Karpas-422 (cell line): ENCODE measurements around the gene TMEM238. TPM values are rescaled to one million over a fixed set of nuclear protein-coding genes. Genes with fewer than 3 reads are reported as not detected.
A peak's percentile ranks its signal among the peaks of the same experiment; 100 is the strongest.

Experiments
- DNase-seq: peaks from one replicate; pipeline ENCODE4 v3.0.0-alpha.2; 2015
- H2AFZ ChIP-seq: fragments of 200-600 bp; sonication (generic); 2 replicates; pipeline ENCODE4 v1.6.1; 2014; ENCODE audit warnings: antibody characterized with exemption, low read length, mixed read lengths
- H3K27ac ChIP-seq: fragments of 200-600 bp; sonication (generic); 2 replicates; pipeline ENCODE4 v1.5.1; 2014; ENCODE audit warnings: mild to moderate bottlenecking, low read length, moderate library complexity
- H3K27me3 ChIP-seq: fragments of 200-600 bp; sonication (generic); 2 replicates; pipeline ENCODE4 v1.6.1; 2014; ENCODE audit warnings: low read length, mixed read lengths
- H3K36me3 ChIP-seq: fragments of 200-600 bp; sonication (generic); 2 replicates; pipeline ENCODE4 v1.6.1; 2014; ENCODE audit warnings: low read length, mixed read lengths; ENCODE audit not compliant: insufficient read depth
- H3K4me1 ChIP-seq: fragments of 200-600 bp; sonication (generic); 2 replicates; pipeline ENCODE4 v1.6.1; 2014; ENCODE audit warnings: mild to moderate bottlenecking, low read length, mixed read lengths
- H3K4me2 ChIP-seq: fragments of 200-600 bp; sonication (generic); 2 replicates; pipeline ENCODE4 v1.6.1; 2014; ENCODE audit warnings: low read length, low read depth, mild to moderate bottlenecking; ENCODE audit not compliant: poor library complexity, severe bottlenecking
- H3K4me3 ChIP-seq: fragments of 200-600 bp; sonication (generic); 2 replicates; pipeline ENCODE4 v1.5.1; 2014; ENCODE audit warnings: mild to moderate bottlenecking, antibody characterized with exemption, low read length, mixed read lengths
- H3K79me2 ChIP-seq: fragments of 200-600 bp; sonication (generic); 2 replicates; pipeline ENCODE4 v1.6.1; 2014; ENCODE audit warnings: mild to moderate bottlenecking, low read length, mixed read lengths
- H3K9ac ChIP-seq: fragments of 200-600 bp; sonication (generic); 2 replicates; pipeline ENCODE4 v1.6.0; 2014; ENCODE audit warnings: low read length
- H3K9me2 ChIP-seq: fragments of 200-600 bp; sonication (generic), shearing (Covaris generic); replicated peaks from 2 replicates; pipeline ENCODE4 v1.6.0; 2014; ENCODE audit warnings: mild to moderate bottlenecking, low read length, moderate library complexity; ENCODE audit not compliant: insufficient read depth
- H3K9me3 ChIP-seq: fragments of 300-700, 200-600 bp; sonication (generic); 2 replicates; pipeline ENCODE4 v1.6.1; 2014; ENCODE audit warnings: low read length, mixed read lengths
- H4K20me1 ChIP-seq: fragments of 200-600 bp; sonication (generic); 2 replicates; pipeline ENCODE4 v1.6.1; 2014; ENCODE audit warnings: mild to moderate bottlenecking, antibody characterized with exemption, low read length, low read depth; ENCODE audit not compliant: insufficient read depth
- total RNA-seq: library from RNA; depleted of rRNA; stranded (reverse); fragments of >200 nt; shearing (Covaris generic); gene quantifications from 2 replicates; pipeline ENCODE4 v1.2.3, GENCODE V29; 2014; ENCODE audit warnings: low replicate concordance; rRNA removed

The TMEM238 gene, protein sequence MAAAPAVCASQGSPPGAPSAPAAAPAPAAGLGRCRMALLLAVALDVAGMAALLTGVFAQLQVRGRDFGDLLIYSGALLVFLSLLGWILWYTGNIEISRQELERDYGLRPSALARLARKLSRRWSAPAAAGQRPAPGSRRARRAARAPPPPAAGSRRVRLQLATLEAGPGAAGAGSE
- total RNA-seq: 0.89 and 8.0 TPM in 2 replicates

DNA sequence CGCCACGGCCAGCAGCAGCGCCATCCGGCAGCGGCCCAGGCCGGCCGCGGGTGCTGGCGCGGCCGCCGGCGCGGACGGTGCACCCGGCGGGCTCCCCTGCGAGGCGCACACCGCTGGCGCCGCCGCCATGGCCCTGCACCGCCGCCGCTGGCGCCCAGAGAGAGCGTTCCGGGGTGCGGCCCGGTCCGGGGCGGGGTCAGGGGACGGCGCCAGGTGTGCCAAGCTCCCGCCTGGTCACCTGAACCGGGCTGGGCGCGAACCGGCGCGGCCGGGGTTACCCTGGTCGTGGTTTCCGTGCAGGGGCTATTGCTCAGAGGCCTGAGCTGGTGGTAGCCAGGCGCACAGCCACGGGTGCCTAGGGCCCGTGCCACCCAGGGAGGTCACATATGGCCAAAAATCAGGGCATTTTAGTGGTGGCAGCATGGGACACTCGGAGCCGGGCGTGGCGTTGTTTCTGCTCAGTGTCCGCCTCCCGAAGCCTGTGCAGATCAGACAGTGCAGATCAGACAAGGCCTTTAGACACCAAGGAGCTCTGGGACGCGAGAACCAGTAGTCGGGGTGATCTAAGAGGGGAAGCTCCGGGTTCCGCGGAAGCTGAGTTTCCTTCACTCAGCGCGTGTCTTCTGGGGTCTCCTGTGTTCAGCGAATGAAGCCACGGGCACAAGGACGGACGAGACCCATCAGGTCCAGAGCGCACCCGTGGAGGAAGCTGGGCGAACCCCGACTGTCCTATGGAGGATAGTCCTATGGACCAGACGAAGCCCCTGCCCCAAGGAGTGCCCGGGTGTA is at the start of gene TMEM238:
Gene TMEM238, minus strand, starts transcription at position 162 of the 789 bp plus-strand sequence. Its CDS starts 33 bp downstream, at position 129.
- Histone ChIP-seq H3K79me2 (peaks cover 17% of the 10 kb centered on the region), H3K4me1 (peaks cover 38% of the 10 kb centered on the region), H3K36me3 (peaks cover 26% of the 10 kb centered on the region), H3K27me3 (no peaks in the 10 kb centered on the region), H3K9ac (peak within 1 kb of the TSS; percentile 83), H4K20me1 (peaks cover 37% of the 10 kb centered on the region), H2AFZ (peak within 1 kb of the TSS; percentile 58; the same call in 1 of the 2 replicates), H3K27ac (peak within 1 kb of the TSS; percentile 92), H3K9me3 (no peaks in the 10 kb centered on the region), H3K4me2 (peak within 1 kb of the TSS; percentile 92), H3K4me3 (peak within 1 kb of the TSS; percentile 99), H3K9me2 (no peaks in the 10 kb centered on the region)
- peak; percentile 81 for DNase-seq

DNA sequence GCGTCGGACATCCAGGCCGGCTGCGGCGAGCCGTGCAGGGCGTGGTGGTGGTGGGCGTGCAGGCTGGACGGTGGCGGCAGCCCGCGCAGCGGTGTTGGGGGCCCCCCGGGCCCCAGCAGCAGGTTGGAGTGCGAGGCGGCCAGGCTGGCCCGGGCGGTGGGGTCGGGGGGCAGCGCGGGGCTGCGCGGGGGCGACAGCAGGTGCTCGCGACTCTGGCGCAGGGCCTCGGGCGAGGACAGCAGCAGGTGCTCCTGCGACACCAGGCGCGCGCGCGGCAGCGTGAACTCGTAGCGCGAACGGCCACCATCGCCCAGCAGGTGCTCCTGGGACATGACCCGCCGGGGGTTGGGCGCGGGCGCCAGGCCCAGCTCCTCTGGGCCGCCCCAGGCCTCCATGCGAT is 49.2 kb upstream of the TMEM238 start:
- Histone ChIP-seq H3K9me3 (no peaks in the 10 kb centered on the region; the same call in 1 of the 2 replicates), H2AFZ (no peak overlapping the region), H3K9ac (no peak overlapping the region), H3K4me2 (no peak overlapping the region), H3K79me2 (no peaks in the 10 kb centered on the region), H3K4me3 (no peak overlapping the region), H3K9me2 (no peaks in the 10 kb centered on the region), H4K20me1 (no peaks in the 10 kb centered on the region), H3K27ac (no peak overlapping the region), H3K4me1 (no peaks in the 10 kb centered on the region), H3K36me3 (no peaks in the 10 kb centered on the region), H3K27me3 (no peaks in the 10 kb centered on the region)
- DNase-seq: no peak

DNA sequence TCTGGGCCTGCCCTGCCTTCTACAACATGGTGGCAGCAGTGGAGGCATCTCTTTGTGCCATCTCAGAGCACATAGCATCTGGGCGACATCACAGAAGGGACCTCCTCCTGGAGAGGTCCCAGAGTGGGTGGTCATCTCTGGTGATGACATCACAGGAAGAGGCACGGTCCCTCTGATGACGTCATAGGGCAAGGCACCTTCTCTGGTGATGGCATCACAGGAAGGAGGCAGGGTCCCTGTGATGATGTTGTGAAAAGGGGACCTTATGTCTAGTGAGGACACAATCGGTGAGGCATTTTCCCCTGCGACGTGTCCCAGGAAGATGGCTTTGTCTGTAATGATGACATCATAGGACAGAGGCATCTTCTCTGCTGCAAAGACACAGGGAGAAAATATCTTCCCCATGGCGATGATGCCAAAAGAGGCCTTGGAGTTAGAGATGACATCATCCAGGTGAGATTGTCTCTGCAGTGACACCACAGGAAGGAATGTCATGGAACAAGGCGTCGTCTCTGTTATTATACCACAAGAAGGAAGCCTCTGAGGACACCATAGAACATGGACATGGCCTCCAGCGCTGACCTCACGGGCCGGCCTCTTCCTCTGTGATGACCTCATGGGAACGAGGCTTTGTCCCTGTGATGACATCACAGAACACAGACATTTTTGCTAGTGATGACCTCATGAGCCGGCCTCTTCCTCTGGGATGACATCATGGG is 48.3 kb upstream of the TMEM238 start:
- Histone ChIP-seq H3K27ac (no peak overlapping the region), H3K9ac (no peak overlapping the region), H4K20me1 (no peaks in the 10 kb centered on the region), H3K4me1 (no peaks in the 10 kb centered on the region), H3K9me3 (no peaks in the 10 kb centered on the region; the same call in 1 of the 2 replicates), H3K4me3 (no peak overlapping the region), H3K27me3 (no peaks in the 10 kb centered on the region), H2AFZ (no peak overlapping the region), H3K36me3 (no peaks in the 10 kb centered on the region), H3K9me2 (no peaks in the 10 kb centered on the region), H3K4me2 (no peak overlapping the region), H3K79me2 (no peaks in the 10 kb centered on the region)
- DNase-seq: no peak

DNA sequence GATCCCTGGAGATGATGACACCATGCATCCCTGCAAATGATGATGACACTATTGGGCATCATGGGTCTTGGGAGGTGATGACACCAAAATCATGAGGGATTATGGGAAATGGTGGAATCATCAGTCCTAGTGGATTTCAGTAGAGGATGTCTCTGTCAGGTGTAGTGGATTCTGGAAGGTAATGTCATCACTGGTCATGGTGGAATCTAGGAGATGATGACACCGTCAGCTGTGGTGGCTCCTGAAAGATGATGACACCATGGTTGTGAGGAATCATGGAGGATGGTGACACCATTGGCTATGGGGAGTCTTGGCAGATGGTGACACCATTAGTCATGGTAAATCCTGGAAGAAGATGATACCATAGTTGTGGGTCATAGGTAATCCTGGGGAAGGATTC is 47.1 kb upstream of the TMEM238 start:
- no peaks in the 10 kb centered on the region for H3K27me3 ChIP-seq
- H2AFZ ChIP-seq: no peak overlapping the region
- H3K9me2 ChIP-seq: no peaks in the 10 kb centered on the region
- DNase-seq: no peak
- no peak overlapping the region for H3K27ac ChIP-seq
- no peaks in the 10 kb centered on the region for H4K20me1 ChIP-seq
- no peak overlapping the region for H3K4me2 ChIP-seq
- no peaks in the 10 kb centered on the region for H3K4me1 ChIP-seq
- H3K36me3 ChIP-seq: no peaks in the 10 kb centered on the region
- no peaks in the 10 kb centered on the region for H3K79me2 ChIP-seq
- H3K9me3 ChIP-seq: no peaks in the 10 kb centered on the region; the same call in 1 of the 2 replicates
- no peak overlapping the region for H3K9ac ChIP-seq
- no peak overlapping the region for H3K4me3 ChIP-seq

DNA sequence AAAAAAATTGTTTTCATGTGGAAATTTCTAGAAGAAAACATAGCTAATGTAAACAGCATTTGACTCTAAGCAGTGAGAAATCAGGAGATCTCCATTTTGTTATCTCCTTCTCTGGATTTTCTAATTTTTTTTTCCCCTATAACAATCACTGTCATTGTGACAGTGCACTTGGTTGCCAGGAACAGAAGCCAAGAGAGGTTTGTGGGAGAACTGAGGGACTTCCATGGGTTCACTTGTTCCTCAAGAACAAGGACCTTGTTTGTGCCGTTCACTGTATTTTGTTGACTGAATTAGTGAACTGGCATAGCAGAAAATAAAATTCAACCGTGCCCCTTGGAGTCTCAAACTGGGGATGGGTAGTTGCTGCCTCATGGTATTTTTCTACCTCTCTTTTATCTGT is 42.0 kb upstream of the TMEM238 start:
- no peaks in the 10 kb centered on the region for H4K20me1 ChIP-seq
- no peak overlapping the region for H2AFZ ChIP-seq
- H3K79me2 ChIP-seq: no peaks in the 10 kb centered on the region
- 0 out of 2 replicates have a peak, but pooled peaks cover 2% of the 10 kb centered on the region for H3K27me3 ChIP-seq
- H3K4me2 ChIP-seq: no peak overlapping the region
- no peak overlapping the region for H3K9ac ChIP-seq
- no peaks in the 10 kb centered on the region for H3K9me2 ChIP-seq
- no peaks in the 10 kb centered on the region for H3K36me3 ChIP-seq
- H3K4me3 ChIP-seq: no peak overlapping the region
- no peak for DNase-seq
- H3K9me3 ChIP-seq: no peaks in the 10 kb centered on the region
- no peaks in the 10 kb centered on the region for H3K4me1 ChIP-seq
- H3K27ac ChIP-seq: no peak overlapping the region

DNA sequence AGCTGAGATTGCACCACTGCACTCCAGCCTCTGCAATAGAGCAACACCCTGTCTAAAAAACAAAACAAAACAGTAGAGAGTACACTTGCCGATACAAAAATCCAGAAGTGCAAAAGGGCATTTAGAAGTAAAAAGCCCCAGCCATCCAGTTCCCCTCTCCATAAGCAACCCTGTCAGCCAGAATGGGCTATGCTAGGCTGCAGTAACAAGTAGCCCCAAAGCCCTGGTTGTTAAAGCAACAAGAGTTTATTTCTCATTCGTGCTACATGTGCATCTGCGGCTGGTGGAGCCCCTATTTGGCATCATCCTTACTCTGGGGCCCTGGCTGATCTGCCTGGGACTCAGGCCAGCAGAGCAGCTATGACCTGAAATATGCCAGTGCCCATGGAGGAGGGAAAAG is 40.4 kb upstream of the TMEM238 start:
- Histone ChIP-seq H3K36me3 (no peaks in the 10 kb centered on the region), H3K9me3 (no peaks in the 10 kb centered on the region), H3K4me2 (no peak overlapping the region), H4K20me1 (no peaks in the 10 kb centered on the region), H2AFZ (no peak overlapping the region), H3K4me3 (no peak overlapping the region), H3K27ac (no peak overlapping the region), H3K9me2 (no peaks in the 10 kb centered on the region), H3K79me2 (no peaks in the 10 kb centered on the region), H3K9ac (no peak overlapping the region), H3K4me1 (no peaks in the 10 kb centered on the region), H3K27me3 (0 out of 2 replicates have a peak, but pooled peaks cover 2% of the 10 kb centered on the region)
- no peak for DNase-seq

DNA sequence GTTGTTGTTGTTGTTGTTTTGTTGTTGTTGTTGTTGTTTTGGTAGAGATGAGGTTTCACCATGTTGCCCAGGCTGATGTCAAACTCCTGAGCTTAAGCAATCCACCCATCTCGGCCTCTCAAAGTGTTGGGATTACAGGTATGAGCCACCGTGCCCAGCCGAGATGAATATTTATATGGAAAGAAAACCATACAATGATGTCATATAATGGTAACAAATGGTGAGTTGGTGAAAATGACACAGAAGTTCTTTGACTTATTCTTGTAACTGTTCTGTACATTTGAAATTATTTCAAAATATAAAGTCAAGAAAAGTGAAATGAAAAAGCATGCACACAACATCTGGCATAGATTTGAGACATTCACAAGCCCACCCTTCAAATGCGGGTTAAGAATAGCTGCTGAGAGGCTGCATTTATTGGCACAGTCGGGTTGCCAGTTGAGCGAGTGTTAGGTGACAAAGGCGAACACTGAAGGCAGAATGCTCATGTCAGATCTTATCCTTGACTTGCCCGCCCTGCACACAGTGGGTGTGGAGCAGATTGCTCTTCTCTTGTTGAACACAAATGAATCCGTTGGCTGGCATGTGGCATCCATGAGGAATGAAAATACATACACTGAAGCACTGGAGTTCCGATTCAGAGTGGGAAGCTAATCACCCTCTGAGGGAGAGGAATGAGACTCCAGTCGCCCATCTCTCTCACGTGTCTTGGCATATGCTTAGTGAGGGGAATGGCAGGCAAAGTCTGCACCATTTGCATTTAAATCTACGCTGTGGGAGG is 39.3 kb upstream of the TMEM238 start:
- no peaks in the 10 kb centered on the region for H3K79me2 ChIP-seq
- H3K4me2 ChIP-seq: no peak overlapping the region
- H3K9me2 ChIP-seq: no peaks in the 10 kb centered on the region
- no peak overlapping the region for H2AFZ ChIP-seq
- no peaks in the 10 kb centered on the region for H3K4me1 ChIP-seq
- H4K20me1 ChIP-seq: no peaks in the 10 kb centered on the region
- no peak overlapping the region for H3K4me3 ChIP-seq
- peaks cover 2% of the 10 kb centered on the region; the same call in 1 of the 2 replicates for H3K27me3 ChIP-seq
- no peak for DNase-seq
- no peak overlapping the region for H3K9ac ChIP-seq
- no peaks in the 10 kb centered on the region for H3K9me3 ChIP-seq
- no peak overlapping the region for H3K27ac ChIP-seq
- H3K36me3 ChIP-seq: no peaks in the 10 kb centered on the region
